Measurements from ENCODE around the gene ATXN1.
"Not testable (repeated sequence)": the region's sequence is repeated elsewhere in the genome, so short reads cannot be mapped to it uniquely, and the experiment has no call there.

The ATXN1 gene

DNA sequence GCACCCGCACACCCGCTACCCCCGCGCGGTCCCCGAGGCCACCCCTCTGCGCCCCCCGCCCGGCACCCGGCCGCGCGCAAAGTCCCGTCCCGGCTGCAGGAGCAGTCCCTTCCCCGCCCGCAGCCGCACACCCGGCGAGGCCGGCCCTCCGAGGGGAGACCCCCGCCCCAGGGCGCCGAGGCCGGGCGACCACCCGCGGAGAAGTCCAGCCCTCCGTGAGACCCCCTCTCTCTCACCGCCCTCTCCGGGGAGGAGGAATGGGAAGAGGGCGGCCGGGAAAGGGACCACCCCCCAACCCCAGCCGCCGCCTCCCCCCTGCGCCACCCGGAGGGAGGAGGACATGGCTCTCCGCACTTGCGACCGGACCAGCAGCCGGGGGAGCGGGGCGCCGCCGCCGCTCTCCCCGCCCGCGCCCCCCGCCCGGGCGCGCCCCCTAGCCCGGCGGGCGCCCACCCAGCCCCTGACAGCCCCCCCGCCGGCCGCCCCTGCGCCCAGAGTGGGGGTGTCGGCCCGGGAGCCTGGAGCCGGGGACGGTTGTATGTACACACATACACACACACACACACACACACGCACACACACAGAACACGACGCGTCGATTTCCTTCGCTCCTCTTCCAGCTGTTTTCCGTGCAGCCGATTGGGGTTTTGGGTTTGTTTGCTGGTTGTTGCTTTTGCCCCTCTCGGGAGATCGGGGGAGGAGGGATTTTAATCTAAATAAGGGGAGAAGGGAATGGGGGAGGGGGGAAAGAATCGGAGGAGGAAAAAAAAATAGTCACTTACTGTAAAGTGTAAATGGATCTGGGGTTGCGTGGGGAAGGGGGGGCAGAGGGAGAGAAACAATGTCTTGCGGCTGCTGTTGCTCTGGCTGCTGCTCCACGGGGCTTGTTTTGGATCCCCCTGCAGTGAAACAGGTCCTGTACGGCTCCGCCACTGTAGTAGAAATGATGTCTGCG, at the start of gene ATXN1:
Gene ATXN1 (minus strand): TSS at position 945 of the 955 bp plus-strand sequence.
- DNase-seq = peak; percentile 51

DNA sequence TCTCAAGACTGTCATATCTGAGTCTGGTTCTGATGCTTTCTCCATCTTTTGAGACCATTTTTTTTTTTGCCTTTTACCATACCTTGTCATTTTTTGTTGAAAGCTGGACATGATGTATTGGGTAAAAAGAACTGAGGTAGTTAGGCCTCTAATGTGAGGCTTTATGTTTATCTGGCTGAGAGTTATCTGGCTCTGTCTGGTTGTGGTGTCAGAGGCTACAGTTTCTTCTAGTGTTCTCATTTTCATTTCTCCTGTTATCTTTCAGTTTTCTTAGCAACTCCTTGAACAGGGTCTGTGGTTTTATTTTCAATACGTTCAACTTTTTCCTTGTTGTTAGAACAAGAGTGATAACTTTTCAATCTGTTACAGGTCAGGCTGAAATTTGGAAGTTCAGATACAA, 49.2 kb upstream of the ATXN1 start:
- no peak for DNase-seq

DNA sequence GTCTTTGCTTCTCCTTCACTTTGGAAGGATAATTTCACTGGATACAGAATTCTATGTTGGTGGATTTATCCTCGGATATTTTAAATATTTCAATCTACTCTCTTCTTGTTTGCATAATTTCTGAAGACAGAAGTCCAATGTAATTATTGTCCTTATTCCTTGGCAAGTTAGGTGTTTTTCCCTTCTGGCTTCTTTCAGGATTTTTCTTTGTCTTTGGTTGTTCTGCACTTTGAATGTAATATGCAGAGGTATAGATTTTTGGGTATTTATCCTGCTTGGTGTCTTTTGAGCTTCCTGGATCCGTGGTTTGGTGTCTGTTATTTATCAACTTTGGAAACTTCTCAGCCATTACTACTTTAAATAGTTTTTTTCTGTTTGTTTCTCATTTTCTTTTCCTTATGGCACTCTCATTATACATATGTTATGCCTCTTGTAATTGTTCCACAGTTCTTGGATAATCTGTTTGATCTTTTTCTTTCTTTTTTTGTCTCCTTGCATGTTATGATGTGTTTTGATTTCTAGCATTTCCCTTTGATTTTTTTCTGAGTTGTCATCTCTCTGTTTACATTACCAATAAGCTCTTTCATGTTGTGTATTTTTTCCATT, 48.6 kb upstream of the ATXN1 start:
- no peak for DNase-seq

DNA sequence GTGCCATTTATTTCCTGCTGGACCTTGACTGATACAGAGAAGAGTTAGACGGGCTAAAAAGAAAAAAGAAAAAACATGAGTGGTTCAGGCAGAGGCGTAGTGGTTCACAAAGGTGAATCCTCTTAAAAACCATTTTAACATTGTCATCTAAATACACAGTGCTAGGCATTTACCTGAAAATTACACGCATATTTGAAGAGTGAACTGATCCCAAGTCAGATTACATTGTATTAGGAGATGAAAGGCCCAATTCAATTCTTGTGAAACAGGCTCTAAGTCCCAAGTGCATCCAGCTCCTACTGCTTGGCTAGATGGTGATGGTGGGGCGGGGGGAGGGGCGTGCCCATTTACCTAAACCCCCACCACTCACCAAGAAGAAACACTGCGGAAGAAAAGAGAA, 46.7 kb upstream of the ATXN1 start:
- DNase-seq = no peak

DNA sequence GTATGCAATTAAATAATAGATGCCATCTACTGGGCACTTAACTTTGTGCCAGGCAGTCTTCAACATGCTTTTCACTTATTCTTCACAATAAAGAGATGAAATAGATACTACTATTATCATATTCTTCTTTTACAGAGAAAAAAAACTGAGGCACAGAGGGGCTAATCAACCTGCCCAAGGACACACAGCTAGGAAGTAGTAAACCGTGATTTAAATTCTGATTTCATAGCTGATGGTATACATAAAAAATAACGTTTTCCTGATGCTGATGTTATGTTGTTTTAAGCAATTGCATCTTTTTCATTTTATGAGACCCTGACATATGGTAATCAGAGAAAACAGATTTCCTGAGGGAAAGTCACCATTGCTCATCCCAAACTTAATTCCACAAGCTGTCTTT, 45.1 kb upstream of the ATXN1 start:
- no peak for DNase-seq

DNA sequence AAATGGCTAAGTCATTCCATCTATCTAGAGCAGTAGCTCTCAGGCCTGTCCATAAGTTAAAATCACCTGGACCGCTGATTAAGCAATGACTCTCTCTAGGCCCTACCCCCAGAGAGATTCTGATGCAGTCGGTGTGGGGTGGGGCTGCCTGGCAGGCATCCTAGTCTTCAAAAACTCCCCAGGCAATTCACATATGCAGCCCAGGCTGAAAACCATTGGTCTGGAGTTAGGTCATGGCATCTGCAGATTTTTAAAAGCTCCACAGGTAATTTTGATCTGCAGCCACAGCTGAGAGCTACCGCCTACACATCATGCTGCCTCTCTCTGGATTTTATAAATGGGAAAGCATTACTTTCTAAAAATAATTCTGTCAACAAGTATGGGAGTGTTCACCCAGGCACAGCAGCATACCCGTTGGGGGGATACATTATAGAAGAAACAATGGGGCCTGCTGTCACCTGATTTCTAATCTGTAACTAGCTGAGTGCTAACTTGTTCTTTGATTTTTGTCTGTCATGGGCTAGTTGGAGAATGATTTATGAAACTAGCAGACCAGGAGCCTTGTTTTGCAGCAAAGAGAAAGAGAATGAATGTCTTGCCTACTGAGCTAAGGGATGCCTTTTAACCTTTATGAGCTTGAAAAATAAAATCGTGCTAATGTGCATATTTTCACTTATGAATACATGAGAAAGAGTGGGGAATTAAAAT, 44.1 kb upstream of the ATXN1 start:
- DNase-seq = no peak

DNA sequence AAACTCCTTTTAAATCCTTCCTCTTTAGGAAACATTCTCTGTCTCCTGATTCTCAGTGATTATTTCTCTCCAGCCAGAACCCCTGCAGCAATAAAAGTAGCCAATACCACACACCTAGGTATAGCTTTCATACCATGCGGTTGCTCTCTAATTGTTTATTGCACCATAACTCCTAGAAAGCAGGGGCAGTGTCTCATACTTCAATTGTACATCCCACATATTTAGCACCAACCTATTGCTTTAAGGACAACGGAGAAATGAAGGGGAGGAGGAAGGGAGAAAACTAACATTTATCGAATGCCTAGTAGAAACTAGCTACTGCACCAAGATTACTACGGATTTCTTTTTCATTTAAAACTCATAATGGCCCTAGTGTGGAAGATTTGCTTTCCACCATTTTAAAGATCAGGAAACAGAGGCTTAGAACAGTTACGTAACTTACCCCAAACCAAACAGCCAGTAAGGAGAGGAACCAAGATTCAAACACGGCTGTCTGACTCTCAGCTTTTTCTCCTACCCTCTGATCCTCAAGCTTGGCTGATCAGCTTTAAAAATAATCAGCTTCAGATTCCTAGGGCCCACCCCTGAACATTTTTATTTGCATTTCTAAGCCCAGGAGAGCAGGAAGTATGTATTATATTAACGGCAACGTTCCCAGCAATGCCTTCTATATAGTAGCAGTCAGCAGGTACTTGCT, 43.4 kb upstream of the ATXN1 start:
- DNase-seq = no peak

DNA sequence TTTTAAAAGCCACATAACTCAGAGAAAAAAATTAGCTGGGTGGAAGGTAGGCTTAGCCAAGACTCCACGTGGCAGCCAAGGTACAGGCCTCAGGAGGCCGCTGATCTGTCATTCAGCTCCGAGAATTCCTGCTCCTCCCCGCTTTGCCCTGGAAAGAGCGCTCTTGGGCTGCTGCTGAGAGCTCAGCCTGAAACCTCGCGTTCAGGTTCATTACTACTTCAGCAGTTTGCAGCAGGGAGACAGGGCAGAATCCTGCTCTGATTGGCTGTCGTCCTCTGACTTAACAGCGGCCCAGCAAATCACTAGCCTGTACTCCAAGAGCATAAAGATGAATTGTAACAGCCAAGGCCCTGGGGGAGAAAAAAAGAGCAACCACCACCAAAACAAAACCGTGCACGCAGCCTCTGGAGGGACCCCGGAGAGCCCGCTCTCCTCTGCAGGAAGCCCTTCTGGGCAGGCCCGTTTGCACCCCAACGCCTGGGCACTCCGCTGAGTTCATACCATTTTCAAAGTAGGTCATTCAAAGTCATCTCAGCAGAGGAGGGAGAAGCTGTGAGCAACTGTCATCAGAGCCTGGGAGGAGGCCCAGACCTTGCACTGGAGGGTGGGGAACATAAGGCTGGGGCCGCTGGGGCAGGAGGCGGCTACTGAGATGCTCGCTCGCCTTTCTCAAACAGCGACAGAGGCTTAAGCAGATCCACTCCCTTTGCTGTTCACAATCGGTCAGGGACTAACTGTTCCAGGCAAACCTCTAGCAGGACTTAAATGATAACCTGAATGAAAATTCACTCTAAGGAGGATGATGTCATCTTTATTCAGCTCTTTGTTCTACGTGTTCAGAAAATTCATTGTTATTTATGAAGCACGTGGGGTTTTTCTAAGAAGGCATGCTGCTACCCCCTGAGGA, 42.3 kb upstream of the ATXN1 start:
- no peak for DNase-seq

DNA sequence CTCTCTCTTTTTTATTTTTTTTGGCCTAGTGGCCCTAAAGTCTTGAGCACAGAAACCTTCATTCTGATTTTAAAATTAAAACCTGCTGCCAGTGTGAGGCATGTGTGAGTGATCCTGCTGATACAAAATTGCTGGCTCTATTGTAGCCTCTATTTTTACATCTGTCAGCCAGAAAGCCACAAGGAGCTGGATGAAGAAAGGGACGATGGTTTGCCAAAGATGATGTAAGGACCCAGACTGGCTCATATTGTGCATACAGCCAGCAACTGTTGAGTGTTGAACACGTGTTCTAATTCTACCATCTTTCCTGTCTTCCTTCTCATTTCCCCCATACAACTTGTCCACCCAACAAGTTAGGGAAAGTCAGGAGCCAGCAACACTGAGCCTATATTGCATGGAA, 40.8 kb upstream of the ATXN1 start:
- no peak for DNase-seq

DNA sequence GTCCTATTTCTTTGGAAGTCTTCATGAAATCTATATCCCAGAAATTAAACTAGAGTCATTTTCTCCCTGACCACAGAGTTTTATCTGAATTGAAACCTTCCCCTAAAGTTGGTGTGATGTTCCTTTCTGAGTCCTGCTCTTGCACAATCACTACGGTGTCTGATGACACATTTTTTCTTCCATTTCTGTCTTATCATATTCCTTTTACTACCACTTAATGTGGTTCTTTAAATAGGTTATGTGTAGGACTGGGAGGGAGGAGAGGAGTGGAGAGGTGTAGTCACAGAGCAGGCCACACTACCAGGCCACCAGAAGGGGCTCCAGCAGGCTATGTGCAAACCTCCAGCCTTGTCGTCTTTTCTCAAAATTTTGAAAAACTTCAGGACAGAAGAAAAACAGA, 39.7 kb upstream of the ATXN1 start:
- peak; percentile 28 for DNase-seq

DNA sequence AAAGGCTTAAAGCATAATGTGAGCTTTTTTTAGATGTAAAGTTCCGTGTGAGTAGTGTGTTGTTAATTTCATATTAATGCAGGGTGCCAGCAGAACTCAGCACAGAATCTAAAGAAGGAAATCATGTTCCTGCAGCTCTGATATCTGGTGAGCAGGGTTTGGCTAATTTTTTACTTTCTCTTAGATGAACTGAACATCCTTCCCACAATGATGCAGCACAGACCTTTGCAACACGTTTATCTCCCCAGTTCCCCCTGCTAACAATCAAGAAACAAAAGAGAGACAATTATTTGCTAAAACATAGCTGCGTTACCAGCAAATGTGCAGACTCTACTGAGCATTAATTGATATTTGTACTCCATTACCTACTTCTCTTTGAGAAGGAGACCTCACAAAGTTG, 39.1 kb upstream of the ATXN1 start:
- DNase-seq = no peak

DNA sequence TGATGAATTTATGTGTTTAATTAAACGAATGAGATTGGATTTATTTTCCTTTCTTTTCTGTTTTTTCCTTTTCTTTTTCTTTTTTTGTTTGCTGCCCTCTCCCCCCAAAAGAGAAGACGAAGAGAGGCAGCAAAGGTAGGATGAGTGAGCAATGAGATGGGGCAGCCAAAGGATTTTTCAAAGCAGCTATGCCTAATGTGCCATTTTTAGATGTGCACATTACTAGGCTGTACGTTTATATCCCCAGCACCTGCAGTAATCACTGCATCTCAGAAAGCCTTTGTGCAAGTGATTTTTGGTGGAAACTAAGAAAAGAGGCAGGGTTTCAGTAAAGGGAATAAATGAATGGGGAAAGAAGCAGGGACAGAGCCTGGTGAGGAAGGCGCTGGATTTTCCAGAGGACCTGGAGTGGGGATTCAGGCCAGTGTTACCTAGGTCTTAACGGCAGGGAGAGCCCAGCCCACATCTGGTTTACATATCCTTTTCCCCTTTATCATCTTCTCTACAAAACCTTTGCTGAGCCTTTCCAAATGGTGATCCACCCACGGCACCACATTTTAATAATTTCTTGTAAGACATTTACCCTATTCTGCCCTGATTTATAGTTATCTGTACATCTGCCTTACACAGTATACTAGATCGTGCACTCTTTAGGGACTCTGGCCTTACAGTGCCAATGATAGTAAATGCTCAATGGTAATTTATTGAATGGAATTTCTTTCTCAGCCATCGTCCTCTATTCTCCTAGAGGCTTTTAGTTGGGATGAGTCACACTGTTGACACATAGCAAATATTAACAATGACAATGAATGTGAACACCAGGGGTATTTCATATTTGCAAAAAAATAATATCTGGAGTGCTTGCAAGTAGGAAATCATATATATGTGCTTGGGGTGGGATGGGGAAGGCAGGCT, 38.3 kb upstream of the ATXN1 start:
- DNase-seq = no peak

DNA sequence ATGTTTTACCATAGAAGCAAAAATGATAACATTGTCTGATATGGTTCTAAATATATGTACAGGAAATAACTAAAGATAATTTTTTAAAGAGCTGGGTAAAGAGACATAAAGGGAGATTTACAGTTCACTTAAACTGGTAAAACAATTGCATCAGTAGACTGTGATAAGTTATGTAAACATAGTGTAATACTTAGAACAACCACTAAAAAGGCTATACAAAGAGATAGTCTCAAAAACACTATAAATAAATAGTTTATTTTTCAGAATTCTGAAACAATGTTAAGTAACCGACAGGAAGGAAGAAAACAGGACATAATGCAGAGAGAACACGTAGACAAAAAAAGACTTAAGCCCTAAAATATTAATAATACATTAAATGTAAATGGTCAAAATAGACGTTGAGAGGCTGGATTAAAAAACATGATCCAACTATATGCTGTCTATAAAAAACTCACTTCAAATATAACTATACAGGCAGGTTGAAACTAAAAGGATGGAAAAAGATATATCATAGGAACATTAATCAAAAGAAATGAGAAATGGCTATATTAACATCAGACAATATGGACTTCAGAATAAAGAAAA, 32.7 kb upstream of the ATXN1 start:
- DNase-seq = no peak

DNA sequence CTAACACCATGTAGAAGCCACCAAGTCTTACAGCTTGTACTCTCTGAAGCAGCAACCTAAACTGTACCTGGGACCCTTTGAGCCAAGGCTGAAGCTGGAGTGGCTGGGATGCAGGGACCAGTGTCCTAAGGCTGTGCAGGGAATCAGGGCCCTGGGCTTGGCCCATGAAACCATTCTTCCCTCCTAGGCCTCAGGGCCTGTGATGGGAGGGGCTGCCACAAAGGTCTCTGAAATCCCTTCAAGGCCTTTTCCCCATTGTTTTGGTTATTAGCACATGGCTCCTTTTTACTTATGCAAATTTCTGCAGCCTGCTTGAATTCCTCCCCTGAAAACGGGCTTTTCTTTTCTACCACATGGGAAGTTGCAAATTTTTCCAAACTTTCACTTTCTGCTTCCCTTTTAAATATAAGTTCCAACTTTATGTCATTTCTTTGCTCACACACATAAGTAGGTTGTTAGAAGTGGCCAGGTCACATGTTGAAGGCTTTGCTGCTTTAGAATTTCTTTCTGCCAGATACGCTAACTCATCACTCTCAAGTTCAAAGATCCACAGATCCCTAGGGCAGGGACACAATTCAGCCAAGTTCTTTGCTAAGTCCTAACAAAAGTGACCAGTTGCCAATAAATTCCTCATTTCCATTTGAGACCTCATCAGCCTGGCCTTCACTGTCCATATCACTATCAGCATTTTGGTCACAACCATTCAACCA, 28.2 kb upstream of the ATXN1 start:
- no peak for DNase-seq

DNA sequence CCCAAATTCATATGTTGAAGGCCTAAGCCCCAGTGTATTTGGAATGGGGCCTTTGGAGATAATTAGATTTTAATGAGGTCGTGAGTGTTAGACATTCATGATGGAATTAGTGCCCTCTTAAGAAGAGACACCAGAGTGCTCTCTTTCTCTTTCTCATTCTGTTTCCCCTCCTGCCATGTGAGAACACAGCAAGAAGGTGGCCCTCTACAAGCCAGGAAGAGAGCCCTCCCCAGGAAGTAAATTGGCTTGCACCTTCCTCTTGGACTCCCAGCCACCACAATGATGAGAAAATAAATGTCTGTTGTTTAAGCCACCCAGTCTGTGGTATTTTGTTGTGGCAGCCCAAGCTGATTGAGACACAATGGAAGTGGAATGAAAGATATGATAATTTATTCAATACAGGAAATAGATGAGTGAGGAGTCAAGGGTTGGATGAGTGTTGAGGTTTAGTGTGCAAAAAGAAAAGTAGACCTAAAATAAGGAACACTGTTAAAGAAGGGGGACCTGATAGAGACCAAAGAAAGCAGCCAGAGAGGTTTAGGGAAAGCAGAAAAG, 25.9 kb upstream of the ATXN1 start:
- DNase-seq = no peak

DNA sequence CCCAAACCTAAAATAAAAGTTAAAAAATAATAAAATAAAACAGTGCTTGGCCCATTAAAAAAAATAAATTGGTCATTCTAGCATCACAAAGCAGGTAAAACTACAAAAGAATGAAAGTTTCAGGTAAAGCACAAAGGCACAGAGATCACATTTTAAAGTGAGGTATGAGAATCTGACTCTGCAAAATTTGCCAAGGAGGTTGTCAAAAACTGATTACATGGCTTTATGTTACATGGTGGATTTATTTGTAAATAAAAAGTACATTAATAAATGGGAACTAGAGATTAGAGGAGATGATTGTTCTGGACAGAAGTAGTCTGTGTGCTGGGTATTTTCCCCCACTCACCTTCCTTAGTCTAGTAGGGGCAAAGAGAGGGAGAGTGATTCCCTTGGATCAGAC, 24.2 kb upstream of the ATXN1 start:
- DNase-seq = no peak

DNA sequence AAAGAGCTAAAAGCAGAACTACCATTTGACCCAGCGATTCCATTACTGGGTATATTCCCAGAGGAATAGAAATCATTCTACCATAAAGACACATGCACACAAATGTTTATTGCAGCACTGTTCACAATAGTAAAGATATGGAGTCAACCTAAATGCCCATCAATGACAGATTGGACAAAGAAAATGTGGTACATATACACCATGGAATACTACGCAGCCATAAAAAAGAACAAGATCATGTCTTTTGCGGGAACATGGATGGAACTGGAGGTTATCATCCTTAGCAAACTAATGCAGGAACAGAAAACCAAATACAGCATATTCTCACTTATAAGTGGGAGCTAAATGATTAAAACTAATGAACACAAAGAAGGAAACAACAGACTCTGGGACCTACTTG, 23.7 kb upstream of the ATXN1 start:
- not testable (repeated sequence) for DNase-seq

DNA sequence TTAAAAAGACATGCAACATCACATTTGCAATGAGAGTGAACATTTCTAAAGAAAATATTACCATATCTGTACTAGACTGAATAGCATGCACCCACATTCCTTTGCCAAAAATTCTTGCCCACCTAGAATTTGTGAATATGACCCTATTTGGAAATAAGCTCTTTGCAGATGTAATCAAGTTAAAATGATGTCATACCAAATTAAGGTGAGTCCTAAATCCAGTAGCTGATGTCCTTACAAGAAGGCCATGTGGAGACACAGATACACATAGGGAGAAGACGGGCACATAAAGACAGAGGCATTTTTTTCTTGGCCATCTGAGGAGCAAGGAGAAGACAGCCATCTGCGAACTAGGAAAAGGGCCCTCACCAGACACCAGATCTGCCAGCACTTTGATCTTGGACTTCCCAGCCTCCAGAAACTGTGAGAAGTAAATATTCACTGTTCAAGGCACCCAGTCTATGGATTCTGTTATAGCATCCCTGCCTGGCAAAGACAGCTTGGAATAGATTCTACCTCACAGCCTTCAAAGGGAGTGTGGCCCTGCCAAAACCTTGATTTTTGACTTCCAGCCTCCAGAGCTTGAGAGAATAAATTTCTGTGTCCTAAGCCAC, 22.8 kb upstream of the ATXN1 start:
- DNase-seq = no peak

DNA sequence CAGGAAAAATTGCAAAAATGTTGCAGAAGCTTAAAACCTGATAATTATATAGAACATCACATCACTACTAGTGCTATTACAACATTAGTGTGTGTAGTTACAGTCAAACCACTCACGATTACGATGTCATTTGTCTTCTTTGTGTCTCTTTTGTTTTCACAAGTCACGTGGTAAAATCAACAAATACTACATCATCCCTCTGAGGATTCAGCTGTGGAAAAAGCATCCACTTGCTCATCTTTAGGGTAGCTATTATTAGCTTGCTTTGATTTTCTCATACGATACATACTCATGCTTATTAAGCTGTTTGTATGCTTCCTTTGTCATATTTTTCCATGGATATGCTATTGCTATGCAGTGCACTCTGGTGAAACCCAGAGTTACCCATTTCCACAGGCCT, 22.2 kb upstream of the ATXN1 start:
- DNase-seq = no peak
